WTC11 (cell line): ENCODE measurements around the gene LTBP4. TPM values are rescaled to one million over a fixed set of nuclear protein-coding genes. Genes with fewer than 3 reads are reported as not detected.

Experiments
- CREB1 ChIP-seq: sonication (generic); formaldehyde crosslinking; IDR thresholded peaks from 2 replicates; pipeline ENCODE4 v1.8.0; 2023; ENCODE audit warnings: mild to moderate bottlenecking, missing genetic modification reagents
- CREM ChIP-seq: sonication (generic); formaldehyde crosslinking; IDR thresholded peaks from 2 replicates; pipeline ENCODE4 v1.8.1; 2022; ENCODE audit warnings: mild to moderate bottlenecking, missing genetic modification reagents, moderate library complexity
- E2F5 ChIP-seq: sonication (generic); formaldehyde crosslinking; IDR thresholded peaks from 2 replicates; pipeline ENCODE4 v1.8.1; 2022; ENCODE audit warnings: mild to moderate bottlenecking, moderate library complexity, missing genetic modification reagents
- EMX1 ChIP-seq: fragments of 250-450 bp; sonication (Bioruptor Pico); IDR thresholded peaks from 2 replicates; pipeline ENCODE4 v1.8.0; 2021; ENCODE audit warnings: mild to moderate bottlenecking
- ETV6 ChIP-seq: sonication (generic); formaldehyde crosslinking; IDR thresholded peaks from 2 replicates; pipeline ENCODE4 v1.8.1; 2022; ENCODE audit warnings: mild to moderate bottlenecking, missing genetic modification reagents
- FOXP1 ChIP-seq: sonication (generic); formaldehyde crosslinking; IDR thresholded peaks from 2 replicates; pipeline ENCODE4 v1.8.0; 2022; ENCODE audit warnings: missing genetic modification reagents, mild to moderate bottlenecking, moderate library complexity, borderline replicate concordance
- GABPB1 ChIP-seq: sonication (generic); formaldehyde crosslinking; IDR thresholded peaks from 2 replicates; pipeline ENCODE4 v1.8.1; 2023; ENCODE audit warnings: mild to moderate bottlenecking, missing genetic modification reagents
- HMGA2 ChIP-seq: fragments of 250-450 bp; sonication (Bioruptor Pico); IDR thresholded peaks from 2 replicates; pipeline ENCODE4 v1.4.0; 2021; ENCODE audit warnings: mild to moderate bottlenecking, moderate library complexity
- HMGXB4 ChIP-seq: sonication (generic); formaldehyde crosslinking; IDR thresholded peaks from 2 replicates; pipeline ENCODE4 v1.8.1; 2023; ENCODE audit warnings: mild to moderate bottlenecking, moderate library complexity, missing genetic modification reagents
- KAT7 ChIP-seq: sonication (generic); formaldehyde crosslinking; IDR thresholded peaks from 2 replicates; pipeline ENCODE4 v1.8.1; 2023; ENCODE audit warnings: missing genetic modification reagents, mild to moderate bottlenecking, borderline replicate concordance
- MYBL2 ChIP-seq: sonication (generic); formaldehyde crosslinking; IDR thresholded peaks from 2 replicates; pipeline ENCODE4 v1.8.1; 2023; ENCODE audit warnings: mild to moderate bottlenecking, moderate library complexity, missing genetic modification reagents
- NFYB ChIP-seq: sonication (generic); formaldehyde crosslinking; conservative IDR thresholded peaks from 2 replicates; pipeline ENCODE4 v1.8.0; 2022; ENCODE audit warnings: low read depth, missing genetic modification reagents
- NR1H2 ChIP-seq: sonication (generic); formaldehyde crosslinking; IDR thresholded peaks from 2 replicates; pipeline ENCODE4 v1.9.0; 2021; ENCODE audit warnings: mild to moderate bottlenecking, moderate library complexity, missing genetic modification reagents
- PRDM15 ChIP-seq: sonication (generic); formaldehyde crosslinking; IDR thresholded peaks from 2 replicates; pipeline ENCODE4 v1.8.0; 2022; ENCODE audit warnings: missing genetic modification reagents
- TCF7 ChIP-seq: sonication (generic); formaldehyde crosslinking; IDR thresholded peaks from 2 replicates; pipeline ENCODE4 v1.8.0; 2022; ENCODE audit warnings: mild to moderate bottlenecking, low read depth, missing genetic modification reagents, moderate library complexity
- ZMAT4 ChIP-seq: fragments of 250-450 bp; sonication (Bioruptor Pico); IDR thresholded peaks from 2 replicates; pipeline ENCODE4 v1.9.0; 2021; ENCODE audit warnings: mild to moderate bottlenecking
- ZNF219 ChIP-seq: sonication (generic); formaldehyde crosslinking; IDR thresholded peaks from 2 replicates; pipeline ENCODE4 v1.8.0; 2023; ENCODE audit warnings: missing genetic modification reagents, mild to moderate bottlenecking, borderline replicate concordance
- ZNF232 ChIP-seq: sonication (generic); formaldehyde crosslinking; IDR thresholded peaks from 2 replicates; pipeline ENCODE4 v1.8.0; 2022; ENCODE audit warnings: mild to moderate bottlenecking, missing genetic modification reagents
- ZNF281 ChIP-seq: sonication (generic); formaldehyde crosslinking; IDR thresholded peaks from 2 replicates; pipeline ENCODE4 v1.8.0; 2023; ENCODE audit warnings: mild to moderate bottlenecking, missing genetic modification reagents
- ZNF317 ChIP-seq: sonication (generic); formaldehyde crosslinking; IDR thresholded peaks from 2 replicates; pipeline ENCODE4 v1.8.1; 2023; ENCODE audit warnings: low read depth, mild to moderate bottlenecking, moderate library complexity, missing genetic modification reagents, borderline replicate concordance
- ZNF396 ChIP-seq: fragments of 250-450 bp; sonication (Bioruptor Pico); IDR thresholded peaks from 2 replicates; pipeline ENCODE4 v1.8.0; 2021; ENCODE audit warnings: mild to moderate bottlenecking, moderate library complexity, borderline replicate concordance
- ZNF425 ChIP-seq: fragments of 250-450 bp; sonication (Bioruptor Pico); conservative IDR thresholded peaks from 2 replicates; pipeline ENCODE4 v1.9.0; 2021; ENCODE audit warnings: mild to moderate bottlenecking
- ZNF671 ChIP-seq: fragments of 250-450 bp; sonication (Bioruptor Pico); IDR thresholded peaks from 2 replicates; pipeline ENCODE4 v1.8.0; 2021; ENCODE audit warnings: mild to moderate bottlenecking
- total RNA-seq: library from RNA; stranded (reverse); gene quantifications from 3 replicates; pipeline ENCODE4 v1.2.3, GENCODE V29; 2021
- TF ChIP-seq, protein P1 (sequence below): sonication (generic); formaldehyde crosslinking; IDR thresholded peaks from 2 replicates; pipeline ENCODE4 v1.8.0; 2023; ENCODE audit warnings: missing genetic modification reagents
- TF ChIP-seq, protein P2 (sequence below): sonication (generic); formaldehyde crosslinking; IDR thresholded peaks from 2 replicates; pipeline ENCODE4 v1.8.0; 2022; ENCODE audit warnings: mild to moderate bottlenecking, missing genetic modification reagents

The LTBP4 gene
- total RNA-seq, 1 experiment from 2014 or later = 125 TPM

GRCh38 chr19:40605216-40605971, 4.2 kb downstream of the LTBP4 start (continued):
- TF ChIP-seq, protein P1, sequence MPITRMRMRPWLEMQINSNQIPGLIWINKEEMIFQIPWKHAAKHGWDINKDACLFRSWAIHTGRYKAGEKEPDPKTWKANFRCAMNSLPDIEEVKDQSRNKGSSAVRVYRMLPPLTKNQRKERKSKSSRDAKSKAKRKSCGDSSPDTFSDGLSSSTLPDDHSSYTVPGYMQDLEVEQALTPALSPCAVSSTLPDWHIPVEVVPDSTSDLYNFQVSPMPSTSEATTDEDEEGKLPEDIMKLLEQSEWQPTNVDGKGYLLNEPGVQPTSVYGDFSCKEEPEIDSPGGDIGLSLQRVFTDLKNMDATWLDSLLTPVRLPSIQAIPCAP (CRISPR knock-in tag) = no peak
- TF ChIP-seq FOXP1 = peak; percentile 84
- TF ChIP-seq MYBL2 = no peak
- TF ChIP-seq ETV6 (CRISPR knock-in tag) = no peak
- TF ChIP-seq KAT7 (CRISPR knock-in tag) = no peak
- no peak for TF ChIP-seq GABPB1 (CRISPR knock-in tag)
- TF ChIP-seq PRDM15 (CRISPR knock-in tag) = peak; percentile 32; the same call in 1 of the 2 replicates
- no peak for TF ChIP-seq ZMAT4 (CRISPR knock-in tag)
- TF ChIP-seq ZNF671 (CRISPR knock-in tag) = no peak
- no peak for TF ChIP-seq EMX1 (CRISPR knock-in tag)
- TF ChIP-seq ZNF425 (CRISPR knock-in tag) = no peak
- TF ChIP-seq ZNF281 (CRISPR knock-in tag) = no peak
- peak; percentile 42; the same call in 1 of the 2 replicates for TF ChIP-seq HMGXB4 (CRISPR knock-in tag)
- TF ChIP-seq NR1H2 (CRISPR knock-in tag) = no peak
- TF ChIP-seq HMGA2 (CRISPR knock-in tag) = no peak
- peak; percentile 64; the same call in 1 of the 2 replicates for TF ChIP-seq E2F5 (CRISPR knock-in tag)
- no peak for TF ChIP-seq TCF7
- no peak for TF ChIP-seq CREB1 (CRISPR knock-in tag)
- TF ChIP-seq, protein P2, sequence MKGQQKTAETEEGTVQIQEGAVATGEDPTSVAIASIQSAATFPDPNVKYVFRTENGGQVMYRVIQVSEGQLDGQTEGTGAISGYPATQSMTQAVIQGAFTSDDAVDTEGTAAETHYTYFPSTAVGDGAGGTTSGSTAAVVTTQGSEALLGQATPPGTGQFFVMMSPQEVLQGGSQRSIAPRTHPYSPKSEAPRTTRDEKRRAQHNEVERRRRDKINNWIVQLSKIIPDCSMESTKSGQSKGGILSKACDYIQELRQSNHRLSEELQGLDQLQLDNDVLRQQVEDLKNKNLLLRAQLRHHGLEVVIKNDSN (CRISPR knock-in tag) = no peak
- TF ChIP-seq ZNF317 (CRISPR knock-in tag) = peak; percentile 36; the same call in 1 of the 2 replicates
- TF ChIP-seq ZNF396 (CRISPR knock-in tag) = no peak
- TF ChIP-seq ZNF219 = no peak
- TF ChIP-seq NFYB (CRISPR knock-in tag) = no peak
- no peak for TF ChIP-seq ZNF232 (CRISPR knock-in tag)
- TF ChIP-seq CREM = no peak
